ENCODE measurements around the gene SNW1. TPM values are rescaled to one million over a fixed set of nuclear protein-coding genes. Genes with fewer than 3 reads are reported as not detected.

The SNW1 gene
- total and polyA plus RNA-seq, 2 of the 13 experiments (the other 11 are each of a cell fraction or from before 2014, with no cell fraction given): 23.2 to 65.8 TPM

GRCh38 chr14:77799863-77800730 is 39.1 kb upstream of the SNW1 start, which contains the start of gene ADCK1 (continued):
- TF ChIP-seq ZBTB46 (CRISPR knock-in tag; IDR thresholded peaks at IDR 0.05; ENCODE audit: borderline replicate concordance) (no peak), ZNF605 (CRISPR knock-in tag; IDR thresholded peaks at IDR 0.05) (peak; percentile 70; the same call in 1 of the 2 replicates), CREB1 (IDR thresholded peaks at IDR 0.05) (no peak), CREB1 (CRISPR knock-in tag; IDR thresholded peaks at IDR 0.05) (no peak), KDM6A (CRISPR knock-in tag; IDR thresholded peaks at IDR 0.05; ENCODE audit: low read depth) (no peak), ZNF263 (CRISPR knock-in tag; IDR thresholded peaks at IDR 0.05) (no peak), EZH2 (conservative IDR thresholded peaks at IDR 0.05; ENCODE audit: low read depth, low read length) (no peak), HNRNPLL (IDR thresholded peaks at IDR 0.05; ENCODE audit: low read depth, low read length, poor library complexity, severe bottlenecking) (peak; percentile 62), KDM2A (CRISPR knock-in tag; IDR thresholded peaks at IDR 0.05; ENCODE audit: borderline replicate concordance, low read depth) (peak; percentile 79; the same call in 1 of the 2 replicates), SCMH1 (CRISPR knock-in tag; IDR thresholded peaks at IDR 0.05; ENCODE audit: borderline replicate concordance) (no peak), RELA (CRISPR knock-in tag; IDR thresholded peaks at IDR 0.05) (no peak), YY1 (IDR thresholded peaks at IDR 0.05; ENCODE audit: insufficient read depth, insufficient replicate concordance, low read depth, low read length) (peak; percentile 37), MATR3 (CRISPR knock-in tag; IDR thresholded peaks at IDR 0.05) (no peak), HES4 (CRISPR knock-in tag; IDR thresholded peaks at IDR 0.05; ENCODE audit: borderline replicate concordance) (peak; percentile 78), MAF1 (CRISPR knock-in tag; IDR thresholded peaks at IDR 0.05; ENCODE audit: borderline replicate concordance) (no peak), TRIM24 (CRISPR knock-in tag; IDR thresholded peaks at IDR 0.05) (no peak), ZNF138 (CRISPR knock-in tag; IDR thresholded peaks at IDR 0.05; ENCODE audit: low read depth) (no peak; the same call in 1 of the 2 replicates), ZNF382 (CRISPR knock-in tag; IDR thresholded peaks at IDR 0.05; ENCODE audit: borderline replicate concordance) (no peak), BCL6 (CRISPR knock-in tag; IDR thresholded peaks at IDR 0.05) (peak; percentile 9; the same call in 1 of the 2 replicates), FOXC1 (CRISPR knock-in tag; IDR thresholded peaks at IDR 0.05; ENCODE audit: borderline replicate concordance) (peak; percentile 86; the same call in 1 of the 2 replicates)
- TF ChIP-seq, protein P1, sequence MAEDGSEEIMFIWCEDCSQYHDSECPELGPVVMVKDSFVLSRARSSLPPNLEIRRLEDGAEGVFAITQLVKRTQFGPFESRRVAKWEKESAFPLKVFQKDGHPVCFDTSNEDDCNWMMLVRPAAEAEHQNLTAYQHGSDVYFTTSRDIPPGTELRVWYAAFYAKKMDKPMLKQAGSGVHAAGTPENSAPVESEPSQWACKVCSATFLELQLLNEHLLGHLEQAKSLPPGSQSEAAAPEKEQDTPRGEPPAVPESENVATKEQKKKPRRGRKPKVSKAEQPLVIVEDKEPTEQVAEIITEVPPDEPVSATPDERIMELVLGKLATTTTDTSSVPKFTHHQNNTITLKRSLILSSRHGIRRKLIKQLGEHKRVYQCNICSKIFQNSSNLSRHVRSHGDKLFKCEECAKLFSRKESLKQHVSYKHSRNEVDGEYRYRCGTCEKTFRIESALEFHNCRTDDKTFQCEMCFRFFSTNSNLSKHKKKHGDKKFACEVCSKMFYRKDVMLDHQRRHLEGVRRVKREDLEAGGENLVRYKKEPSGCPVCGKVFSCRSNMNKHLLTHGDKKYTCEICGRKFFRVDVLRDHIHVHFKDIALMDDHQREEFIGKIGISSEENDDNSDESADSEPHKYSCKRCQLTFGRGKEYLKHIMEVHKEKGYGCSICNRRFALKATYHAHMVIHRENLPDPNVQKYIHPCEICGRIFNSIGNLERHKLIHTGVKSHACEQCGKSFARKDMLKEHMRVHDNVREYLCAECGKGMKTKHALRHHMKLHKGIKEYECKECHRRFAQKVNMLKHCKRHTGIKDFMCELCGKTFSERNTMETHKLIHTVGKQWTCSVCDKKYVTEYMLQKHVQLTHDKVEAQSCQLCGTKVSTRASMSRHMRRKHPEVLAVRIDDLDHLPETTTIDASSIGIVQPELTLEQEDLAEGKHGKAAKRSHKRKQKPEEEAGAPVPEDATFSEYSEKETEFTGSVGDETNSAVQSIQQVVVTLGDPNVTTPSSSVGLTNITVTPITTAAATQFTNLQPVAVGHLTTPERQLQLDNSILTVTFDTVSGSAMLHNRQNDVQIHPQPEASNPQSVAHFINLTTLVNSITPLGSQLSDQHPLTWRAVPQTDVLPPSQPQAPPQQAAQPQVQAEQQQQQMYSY (CRISPR knock-in tag; IDR thresholded peaks at IDR 0.05): no peak
- TF ChIP-seq, protein P2, sequence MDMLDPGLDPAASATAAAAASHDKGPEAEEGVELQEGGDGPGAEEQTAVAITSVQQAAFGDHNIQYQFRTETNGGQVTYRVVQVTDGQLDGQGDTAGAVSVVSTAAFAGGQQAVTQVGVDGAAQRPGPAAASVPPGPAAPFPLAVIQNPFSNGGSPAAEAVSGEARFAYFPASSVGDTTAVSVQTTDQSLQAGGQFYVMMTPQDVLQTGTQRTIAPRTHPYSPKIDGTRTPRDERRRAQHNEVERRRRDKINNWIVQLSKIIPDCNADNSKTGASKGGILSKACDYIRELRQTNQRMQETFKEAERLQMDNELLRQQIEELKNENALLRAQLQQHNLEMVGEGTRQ (IDR thresholded peaks at IDR 0.05; ENCODE audit: low read depth, low read length): no peak; the same call in none of the 2 replicates
- TF ChIP-seq, protein P2 (CRISPR knock-in tag; IDR thresholded peaks at IDR 0.05; ENCODE audit: borderline replicate concordance): peak; percentile 87
